GM23338 (cell line): ENCODE measurements around the gene RASA3. TPM values are rescaled to one million over a fixed set of nuclear protein-coding genes. Genes with fewer than 3 reads are reported as not detected.

Experiments used
- ATAC-seq: fragments of 200-7000 bp; cut with Tn5 transposase; 3 replicates; pipeline ENCODE4 v1.9.1; 2020
- DNase-seq: peaks from one replicate; pipeline ENCODE4 v3.0.0-alpha.2; 2015; ENCODE audit warnings: low spot score
- H2AFZ ChIP-seq: fragments of 200-600 bp; sonication (generic); 2 replicates; pipeline ENCODE4 v1.8.0; 2016; ENCODE audit warnings: antibody characterized with exemption, mild to moderate bottlenecking, moderate library complexity
- H3F3A ChIP-seq: fragments of 200-600 bp; sonication (generic); replicated peaks from 2 replicates; pipeline ENCODE4 v1.8.0; 2017; ENCODE audit warnings: antibody characterized with exemption, mixed run types, low read depth
- H3K27ac ChIP-seq: fragments of 200-600 bp; sonication (generic); 2 replicates; pipeline ENCODE4 v1.6.1; 2016; ENCODE audit warnings: low read depth
- H3K27me3 ChIP-seq: fragments of 200-600 bp; sonication (generic); 2 replicates; pipeline ENCODE4 v1.8.0; 2016; ENCODE audit warnings: mild to moderate bottlenecking, mixed run types, moderate library complexity; ENCODE audit not compliant: insufficient read depth
- H3K36me3 ChIP-seq: fragments of 200-600 bp; sonication (generic); 2 replicates; pipeline ENCODE4 v1.8.0; 2016; ENCODE audit warnings: mild to moderate bottlenecking; ENCODE audit not compliant: insufficient read depth
- H3K4me1 ChIP-seq: fragments of 200-600 bp; sonication (generic); 2 replicates; pipeline ENCODE4 v1.8.0; 2016; ENCODE audit warnings: mild to moderate bottlenecking, moderate library complexity; ENCODE audit not compliant: insufficient read depth
- H3K4me2 ChIP-seq: fragments of 200-600 bp; sonication (generic); 2 replicates; pipeline ENCODE4 v1.7.1; 2017; ENCODE audit warnings: mixed run types
- H3K4me3 ChIP-seq: fragments of 200-600 bp; sonication (generic); 2 replicates; pipeline ENCODE4 v1.6.1; 2016; ENCODE audit warnings: mixed run types
- H3K79me2 ChIP-seq: fragments of 200-600 bp; sonication (generic); replicated peaks from 2 replicates; pipeline ENCODE4 v1.8.0; 2017; ENCODE audit warnings: mild to moderate bottlenecking; ENCODE audit not compliant: insufficient read depth
- H3K9me2 ChIP-seq: fragments of 200-600 bp; sonication (generic); 2 replicates; pipeline ENCODE4 v1.8.0; 2017; ENCODE audit not compliant: insufficient read depth
- H4K20me1 ChIP-seq: fragments of 200-600 bp; sonication (generic); replicated peaks from 2 replicates; pipeline ENCODE4 v1.8.0; 2017; ENCODE audit warnings: mild to moderate bottlenecking; ENCODE audit not compliant: insufficient read depth
- H3K27ac Mint-ChIP-seq: 2 replicates; pipeline ENCODE4 v1.8.0; 2020; ENCODE audit warnings: inconsistent platforms, mild to moderate bottlenecking, moderate library complexity, mixed read lengths
- H3K27me3 Mint-ChIP-seq: 3 replicates; pipeline ENCODE4 v1.8.0; 2022; ENCODE audit warnings: low read depth, mild to moderate bottlenecking, moderate library complexity, mixed read lengths, inconsistent platforms; ENCODE audit not compliant: insufficient read depth, poor library complexity
- H3K36me3 Mint-ChIP-seq: 3 replicates; pipeline ENCODE4 v1.8.0; 2021; ENCODE audit warnings: low read depth, mild to moderate bottlenecking, inconsistent platforms, moderate library complexity, mixed read lengths
- H3K4me1 Mint-ChIP-seq: 3 replicates; pipeline ENCODE4 v1.8.0; 2020; ENCODE audit warnings: mild to moderate bottlenecking, inconsistent platforms, mixed read lengths
- H3K4me3 Mint-ChIP-seq: 3 replicates; pipeline ENCODE4 v1.8.0; 2021; ENCODE audit warnings: moderate library complexity, mild to moderate bottlenecking, inconsistent platforms, mixed read lengths
- H3K9me3 Mint-ChIP-seq: 3 replicates; pipeline ENCODE4 v1.8.0; 2020; ENCODE audit warnings: moderate library complexity, mild to moderate bottlenecking, inconsistent platforms, mixed read lengths
- EZH2 ChIP-seq: fragments of 200-600 bp; sonication (generic); IDR thresholded peaks from one replicate; pipeline ENCODE4 v1.8.0; 2017; ENCODE audit warnings: antibody characterized with exemption, mild to moderate bottlenecking, low read depth; ENCODE audit not compliant: unreplicated experiment
- EZH2phosphoT487 ChIP-seq: fragments of 200-600 bp; sonication (generic); IDR thresholded peaks from one replicate; pipeline ENCODE4 v1.8.1; 2018; ENCODE audit warnings: antibody characterized with exemption; ENCODE audit not compliant: unreplicated experiment
- POLR2AphosphoS5 ChIP-seq: IDR thresholded peaks from 2 replicates; pipeline ENCODE4 v1.6.1; 2016; ENCODE audit warnings: antibody characterized with exemption, low read depth
- STAT1 ChIP-seq: IDR thresholded peaks from one replicate; pipeline ENCODE4 v1.6.1; 2016; ENCODE audit warnings: antibody characterized with exemption; ENCODE audit not compliant: unreplicated experiment
- ZNF114 ChIP-seq: fragments of 250-450 bp; sonication (Bioruptor Pico); IDR thresholded peaks from 2 replicates; pipeline ENCODE4 v1.5.0; 2020; ENCODE audit warnings: mild to moderate bottlenecking, moderate library complexity
- polyA plus RNA-seq: library from polyadenylated mRNA; unstranded; fragments of >200 nt; fragmentation: Nextera tagmentation; extraction: Ambion mirVana; gene quantifications from 2 replicates; pipeline ENCODE4 v1.2.1, GENCODE V29; 2016
- total RNA-seq: library from RNA; depleted of rRNA; stranded (reverse); fragments of >200 nt; shearing (Covaris generic); gene quantifications from 2 replicates; pipeline ENCODE4 v1.2.3, GENCODE V29; 2014
- TF ChIP-seq, protein P1 (sequence below): IDR thresholded peaks from 2 replicates; pipeline ENCODE4 v1.6.1; 2016; ENCODE audit warnings: antibody characterized with exemption
- TF ChIP-seq, protein P2 (sequence below), 2 experiments: fragments of 200-600 bp in 1 of 2; sonication (generic) in 1 of 2; conservative IDR thresholded peaks; 2 replicates each; pipeline versions ENCODE4 v1.5.1 to v1.6.1; 2016 to 2017; ENCODE audit warnings: antibody characterized with exemption in 2 of 2, low read depth in 2 of 2, mild to moderate bottlenecking in 2 of 2, moderate library complexity in 1 of 2
- TF ChIP-seq, protein P3 (sequence below): IDR thresholded peaks from one replicate; pipeline ENCODE4 v1.6.1; 2018; ENCODE audit warnings: antibody characterized with exemption; ENCODE audit not compliant: unreplicated experiment

The RASA3 gene
- total and polyA plus RNA-seq, 2 experiments from 2014 or later = 11.2 to 20.7 TPM

DNA sequence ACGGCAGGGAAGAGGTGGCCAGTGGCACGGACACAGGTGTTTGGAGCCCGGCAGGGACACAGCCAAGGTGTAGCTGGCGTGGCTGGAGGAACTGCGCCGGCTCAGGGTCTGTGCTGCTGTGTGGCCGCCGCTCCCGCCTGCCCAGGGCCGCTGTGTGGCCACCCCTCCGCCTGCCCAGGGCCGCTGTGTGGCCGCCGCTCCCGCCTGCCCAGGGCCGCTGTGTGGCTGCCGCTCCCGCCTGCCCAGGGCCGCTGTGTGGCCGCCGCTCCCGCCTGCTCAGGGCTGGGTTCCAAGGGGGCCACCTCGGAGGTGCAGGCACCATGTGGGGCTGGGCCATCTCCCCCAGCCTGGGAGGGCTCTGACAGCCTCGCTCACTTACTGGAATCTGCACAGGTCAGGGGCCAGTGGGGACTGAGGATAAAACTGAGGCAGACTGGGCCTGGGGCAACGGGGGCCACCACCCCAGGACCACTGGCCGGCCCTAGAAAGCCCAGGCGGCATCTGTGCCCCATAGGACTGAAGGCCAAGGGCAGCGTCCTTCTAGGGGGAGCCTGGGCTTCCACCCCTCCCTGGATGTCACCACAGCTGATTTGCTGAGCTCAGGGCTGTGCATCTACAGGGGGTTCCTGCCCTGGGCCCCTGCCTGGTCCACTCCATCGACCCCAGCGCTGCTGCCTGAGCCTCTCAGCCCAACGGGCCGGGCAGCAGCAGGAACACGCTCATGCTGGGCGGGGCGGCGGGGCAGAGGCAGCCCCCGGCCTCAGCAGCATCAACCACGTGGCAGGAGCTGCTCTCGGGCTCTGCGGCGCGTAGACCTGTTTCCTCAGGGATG lies 180.1 kb downstream of the RASA3 start (continued):
- TF ChIP-seq, protein P1, sequence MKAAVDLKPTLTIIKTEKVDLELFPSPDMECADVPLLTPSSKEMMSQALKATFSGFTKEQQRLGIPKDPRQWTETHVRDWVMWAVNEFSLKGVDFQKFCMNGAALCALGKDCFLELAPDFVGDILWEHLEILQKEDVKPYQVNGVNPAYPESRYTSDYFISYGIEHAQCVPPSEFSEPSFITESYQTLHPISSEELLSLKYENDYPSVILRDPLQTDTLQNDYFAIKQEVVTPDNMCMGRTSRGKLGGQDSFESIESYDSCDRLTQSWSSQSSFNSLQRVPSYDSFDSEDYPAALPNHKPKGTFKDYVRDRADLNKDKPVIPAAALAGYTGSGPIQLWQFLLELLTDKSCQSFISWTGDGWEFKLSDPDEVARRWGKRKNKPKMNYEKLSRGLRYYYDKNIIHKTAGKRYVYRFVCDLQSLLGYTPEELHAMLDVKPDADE = no peak
- TF ChIP-seq EZH2 (no peak), ZNF114 (CRISPR knock-in tag) (no peak), STAT1 (no peak), POLR2AphosphoS5 (no peak), EZH2phosphoT487 (no peak)
- TF ChIP-seq, protein P2, sequence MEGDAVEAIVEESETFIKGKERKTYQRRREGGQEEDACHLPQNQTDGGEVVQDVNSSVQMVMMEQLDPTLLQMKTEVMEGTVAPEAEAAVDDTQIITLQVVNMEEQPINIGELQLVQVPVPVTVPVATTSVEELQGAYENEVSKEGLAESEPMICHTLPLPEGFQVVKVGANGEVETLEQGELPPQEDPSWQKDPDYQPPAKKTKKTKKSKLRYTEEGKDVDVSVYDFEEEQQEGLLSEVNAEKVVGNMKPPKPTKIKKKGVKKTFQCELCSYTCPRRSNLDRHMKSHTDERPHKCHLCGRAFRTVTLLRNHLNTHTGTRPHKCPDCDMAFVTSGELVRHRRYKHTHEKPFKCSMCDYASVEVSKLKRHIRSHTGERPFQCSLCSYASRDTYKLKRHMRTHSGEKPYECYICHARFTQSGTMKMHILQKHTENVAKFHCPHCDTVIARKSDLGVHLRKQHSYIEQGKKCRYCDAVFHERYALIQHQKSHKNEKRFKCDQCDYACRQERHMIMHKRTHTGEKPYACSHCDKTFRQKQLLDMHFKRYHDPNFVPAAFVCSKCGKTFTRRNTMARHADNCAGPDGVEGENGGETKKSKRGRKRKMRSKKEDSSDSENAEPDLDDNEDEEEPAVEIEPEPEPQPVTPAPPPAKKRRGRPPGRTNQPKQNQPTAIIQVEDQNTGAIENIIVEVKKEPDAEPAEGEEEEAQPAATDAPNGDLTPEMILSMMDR (conservative IDR thresholded peaks at IDR 0.05; ENCODE audit: low read depth in 2 of 2) = no peak

DNA sequence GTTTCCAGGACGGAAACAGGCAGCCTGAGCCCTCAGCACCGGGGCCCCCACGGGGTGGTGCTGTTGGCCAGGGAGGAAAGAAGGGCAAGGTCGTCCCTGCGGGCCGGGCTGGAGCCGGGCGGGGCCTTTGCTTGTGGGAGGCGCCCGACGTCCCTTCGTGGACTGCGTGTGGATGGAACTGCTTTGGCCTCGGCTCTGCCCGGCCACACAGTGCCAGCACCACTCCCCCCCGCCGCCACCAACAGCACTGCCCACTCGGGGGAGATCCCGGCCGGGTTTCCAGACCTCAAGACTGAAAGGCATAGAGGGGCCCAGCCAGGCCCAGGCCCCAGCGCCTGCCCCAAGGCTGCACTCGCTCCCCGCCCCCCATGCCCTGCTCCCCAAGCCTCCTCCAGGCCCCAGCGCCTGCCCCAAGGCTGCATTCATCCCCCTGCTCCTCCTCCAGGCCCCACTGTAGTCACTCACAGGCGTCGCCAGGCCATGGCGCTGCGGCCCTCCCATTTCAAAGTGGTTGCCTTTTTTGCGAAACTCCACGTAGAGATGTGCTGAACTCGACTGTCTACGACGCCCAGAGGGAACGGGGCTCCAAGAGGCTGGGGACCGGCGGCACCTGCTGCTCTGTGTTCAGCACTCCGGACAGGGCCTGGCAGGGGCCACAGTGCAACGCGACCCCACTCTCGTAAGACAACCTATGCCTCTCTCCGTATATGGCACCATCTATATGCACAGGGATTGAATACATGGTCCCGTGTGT lies 181.0 kb downstream of the RASA3 start:
- Histone ChIP-seq H3K4me1 (no peaks in the 10 kb centered on the region), H3K27ac (no peak overlapping the region), H3K4me2 (no peak overlapping the region), H3K36me3 (no peaks in the 10 kb centered on the region), H4K20me1 (no peaks in the 10 kb centered on the region), H2AFZ (0 out of 2 replicates have a peak overlapping the region, but pooled peaks have one; percentile 38), H3F3A (no peaks in the 10 kb centered on the region), H3K4me3 (no peak overlapping the region), H3K79me2 (no peaks in the 10 kb centered on the region), H3K27me3 (no peaks in the 10 kb centered on the region), H3K9me2 (no peaks in the 10 kb centered on the region)
- peak overlapping the region; percentile 47; the same call in 2 of the 3 replicates for H3K4me3 Mint-ChIP-seq
- ATAC-seq (peak; percentile 92), DNase-seq (peak; percentile 79)
- no peak overlapping the region for H3K27ac Mint-ChIP-seq
- no peaks in the 10 kb centered on the region; the same call in 2 of the 3 replicates for H3K4me1 Mint-ChIP-seq
- peaks cover 23% of the 10 kb centered on the region for H3K9me3 Mint-ChIP-seq
- peaks cover 21% of the 10 kb centered on the region for H3K27me3 Mint-ChIP-seq
- H3K36me3 Mint-ChIP-seq = peaks cover 19% of the 10 kb centered on the region
- TF ChIP-seq EZH2 (no peak), ZNF114 (CRISPR knock-in tag) (no peak)
- TF ChIP-seq, protein P3, sequence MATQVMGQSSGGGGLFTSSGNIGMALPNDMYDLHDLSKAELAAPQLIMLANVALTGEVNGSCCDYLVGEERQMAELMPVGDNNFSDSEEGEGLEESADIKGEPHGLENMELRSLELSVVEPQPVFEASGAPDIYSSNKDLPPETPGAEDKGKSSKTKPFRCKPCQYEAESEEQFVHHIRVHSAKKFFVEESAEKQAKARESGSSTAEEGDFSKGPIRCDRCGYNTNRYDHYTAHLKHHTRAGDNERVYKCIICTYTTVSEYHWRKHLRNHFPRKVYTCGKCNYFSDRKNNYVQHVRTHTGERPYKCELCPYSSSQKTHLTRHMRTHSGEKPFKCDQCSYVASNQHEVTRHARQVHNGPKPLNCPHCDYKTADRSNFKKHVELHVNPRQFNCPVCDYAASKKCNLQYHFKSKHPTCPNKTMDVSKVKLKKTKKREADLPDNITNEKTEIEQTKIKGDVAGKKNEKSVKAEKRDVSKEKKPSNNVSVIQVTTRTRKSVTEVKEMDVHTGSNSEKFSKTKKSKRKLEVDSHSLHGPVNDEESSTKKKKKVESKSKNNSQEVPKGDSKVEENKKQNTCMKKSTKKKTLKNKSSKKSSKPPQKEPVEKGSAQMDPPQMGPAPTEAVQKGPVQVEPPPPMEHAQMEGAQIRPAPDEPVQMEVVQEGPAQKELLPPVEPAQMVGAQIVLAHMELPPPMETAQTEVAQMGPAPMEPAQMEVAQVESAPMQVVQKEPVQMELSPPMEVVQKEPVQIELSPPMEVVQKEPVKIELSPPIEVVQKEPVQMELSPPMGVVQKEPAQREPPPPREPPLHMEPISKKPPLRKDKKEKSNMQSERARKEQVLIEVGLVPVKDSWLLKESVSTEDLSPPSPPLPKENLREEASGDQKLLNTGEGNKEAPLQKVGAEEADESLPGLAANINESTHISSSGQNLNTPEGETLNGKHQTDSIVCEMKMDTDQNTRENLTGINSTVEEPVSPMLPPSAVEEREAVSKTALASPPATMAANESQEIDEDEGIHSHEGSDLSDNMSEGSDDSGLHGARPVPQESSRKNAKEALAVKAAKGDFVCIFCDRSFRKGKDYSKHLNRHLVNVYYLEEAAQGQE = peak; percentile 81
- TF ChIP-seq, protein P2 (conservative IDR thresholded peaks at IDR 0.05; ENCODE audit: low read depth in 2 of 2) = peak; percentile 46 to 78
